ENCODE data around the gene ACOX3.

The ACOX3 gene

DNA sequence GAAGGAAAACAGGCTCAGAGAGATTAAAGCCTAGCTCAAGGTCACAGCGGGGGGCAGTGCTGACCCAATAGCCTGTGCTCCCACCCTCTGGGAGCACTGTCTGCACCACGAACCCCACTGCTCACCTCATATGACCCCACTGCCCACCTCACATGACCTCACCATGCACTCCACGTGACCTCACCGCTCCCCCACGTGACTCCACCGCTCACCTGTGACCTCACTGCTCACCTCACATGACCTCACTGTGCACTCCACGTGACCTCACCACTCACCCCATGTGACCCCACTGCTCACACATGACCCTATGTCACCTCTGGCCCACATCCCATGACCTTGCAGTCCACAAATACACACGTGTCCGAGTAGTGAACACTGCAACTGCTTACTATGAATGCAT, 55.4 kb downstream of the ACOX3 start:
- no peak for DNase-seq

DNA sequence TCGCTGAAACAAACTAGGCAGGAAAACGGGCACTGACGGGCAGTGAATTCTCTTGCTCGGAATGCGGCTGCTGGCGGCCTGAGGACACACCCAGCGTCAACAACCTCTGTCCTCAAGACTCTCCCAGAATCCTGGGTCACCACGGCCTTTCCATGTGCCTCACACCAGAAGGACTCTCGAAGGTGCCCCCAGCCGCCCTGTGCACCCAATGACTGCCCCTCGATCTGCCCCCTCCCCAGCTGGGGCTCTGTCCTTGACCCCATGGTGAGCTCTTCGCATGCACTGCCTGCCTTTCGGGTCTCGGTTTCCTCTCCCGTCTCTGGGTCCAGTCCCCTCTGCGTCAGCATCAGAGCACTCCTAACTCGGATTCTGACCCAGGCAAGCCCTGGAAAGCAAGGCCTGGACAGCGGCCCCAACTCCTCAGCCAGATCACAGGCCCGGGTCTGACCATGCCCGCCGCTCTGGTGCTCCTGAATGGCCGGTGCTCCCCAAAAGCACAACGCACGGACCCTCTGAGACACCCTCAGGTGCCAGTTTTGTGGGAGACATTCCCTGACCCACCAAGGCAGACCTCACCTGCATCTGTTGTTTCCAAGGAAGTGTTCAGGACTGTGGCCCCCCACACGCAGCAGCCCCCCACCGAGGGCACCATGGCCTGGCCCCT, 56.0 kb downstream of the ACOX3 start:
- DNase-seq, result no peak

DNA sequence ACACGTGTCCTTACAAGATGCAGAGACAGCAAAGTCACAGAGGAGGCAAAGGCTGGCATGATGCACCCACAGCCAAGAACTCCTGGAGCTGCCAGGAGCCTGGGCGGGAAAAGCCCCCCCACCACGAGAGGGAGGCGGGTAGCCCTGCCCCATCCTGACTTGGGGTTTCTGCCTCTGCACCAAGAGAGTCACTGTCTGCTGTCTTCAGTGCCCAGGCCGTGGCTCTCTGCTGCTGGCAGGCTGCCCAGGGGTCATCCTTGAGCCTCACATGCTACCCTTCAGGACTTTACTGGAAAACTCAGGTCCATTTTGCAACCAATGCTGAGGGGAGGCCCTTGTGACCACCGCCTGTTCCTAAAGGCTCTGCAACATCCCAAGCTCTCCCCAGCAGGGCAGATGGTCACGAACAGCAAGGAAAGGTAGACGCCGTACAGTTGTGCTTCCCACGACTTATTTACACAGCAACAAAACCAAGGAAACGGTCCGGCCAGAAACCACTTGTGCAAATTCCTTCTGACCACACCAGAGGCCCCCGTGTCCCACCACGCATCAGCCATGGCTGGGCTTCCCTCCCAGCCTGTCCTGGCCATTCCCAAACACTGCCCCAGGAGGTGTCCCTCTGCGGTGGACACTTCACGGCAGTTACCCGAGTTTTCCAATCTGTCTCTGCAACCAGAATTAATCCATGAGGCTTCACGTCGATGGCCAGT, 56.9 kb downstream of the ACOX3 start:
- DNase-seq, result no peak

DNA sequence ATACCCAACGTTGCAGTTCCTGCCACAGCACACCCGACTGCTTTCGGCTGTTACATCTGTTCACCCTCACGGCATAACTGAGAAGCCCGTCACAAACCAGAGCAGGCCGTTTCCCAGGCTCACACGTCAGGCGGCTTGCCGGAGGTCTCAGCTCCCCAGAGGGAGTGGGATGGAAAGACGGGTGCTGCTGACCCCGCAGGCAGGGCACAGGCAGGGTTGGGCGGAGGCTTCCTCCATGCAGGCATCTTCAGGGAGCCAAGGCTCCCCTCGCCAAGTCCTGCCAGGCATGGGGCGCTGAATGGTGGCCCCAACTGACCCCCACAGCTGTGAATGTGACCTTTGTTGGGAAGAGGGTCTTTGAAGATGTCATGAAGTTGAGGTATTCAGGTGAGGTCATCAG, 57.5 kb downstream of the ACOX3 start:
- no peak for DNase-seq

DNA sequence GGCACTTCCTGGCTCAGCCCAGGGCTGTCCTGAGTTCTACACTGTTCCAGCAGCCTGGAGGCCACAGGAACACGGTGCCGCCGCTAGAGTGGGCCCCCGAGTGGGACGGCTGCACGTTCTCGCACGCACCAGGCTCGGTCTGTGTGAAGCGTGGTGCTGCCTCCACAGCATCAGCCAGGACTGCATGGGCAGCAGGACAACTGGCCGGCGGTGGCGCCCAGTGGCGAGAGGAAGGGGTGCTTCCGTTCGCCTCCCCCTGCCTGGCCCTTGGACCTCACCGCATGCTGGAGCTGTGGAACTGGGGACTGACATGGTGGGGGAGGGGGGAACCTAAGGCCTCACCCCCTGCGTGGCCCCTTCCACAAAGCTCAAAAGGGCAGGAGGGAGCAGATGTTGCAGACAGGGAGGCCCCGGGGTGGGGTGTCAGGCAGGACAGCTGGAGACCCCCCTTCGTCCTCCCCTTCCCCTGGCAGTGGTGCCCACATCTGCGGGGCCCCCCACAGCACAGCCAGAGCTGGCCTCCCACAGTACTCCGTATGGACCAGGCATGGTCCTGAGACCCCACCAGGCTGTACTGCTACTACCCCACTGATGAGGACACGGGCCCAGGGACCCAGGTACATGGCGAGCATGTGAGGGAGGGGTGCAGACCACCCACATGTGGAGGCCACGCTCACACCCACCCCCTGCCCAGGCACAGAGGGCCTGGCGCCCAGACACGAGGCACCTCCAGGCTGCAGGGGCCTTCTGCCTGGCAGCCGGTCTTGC, 58.5 kb downstream of the ACOX3 start:
- DNase-seq, result no peak

DNA sequence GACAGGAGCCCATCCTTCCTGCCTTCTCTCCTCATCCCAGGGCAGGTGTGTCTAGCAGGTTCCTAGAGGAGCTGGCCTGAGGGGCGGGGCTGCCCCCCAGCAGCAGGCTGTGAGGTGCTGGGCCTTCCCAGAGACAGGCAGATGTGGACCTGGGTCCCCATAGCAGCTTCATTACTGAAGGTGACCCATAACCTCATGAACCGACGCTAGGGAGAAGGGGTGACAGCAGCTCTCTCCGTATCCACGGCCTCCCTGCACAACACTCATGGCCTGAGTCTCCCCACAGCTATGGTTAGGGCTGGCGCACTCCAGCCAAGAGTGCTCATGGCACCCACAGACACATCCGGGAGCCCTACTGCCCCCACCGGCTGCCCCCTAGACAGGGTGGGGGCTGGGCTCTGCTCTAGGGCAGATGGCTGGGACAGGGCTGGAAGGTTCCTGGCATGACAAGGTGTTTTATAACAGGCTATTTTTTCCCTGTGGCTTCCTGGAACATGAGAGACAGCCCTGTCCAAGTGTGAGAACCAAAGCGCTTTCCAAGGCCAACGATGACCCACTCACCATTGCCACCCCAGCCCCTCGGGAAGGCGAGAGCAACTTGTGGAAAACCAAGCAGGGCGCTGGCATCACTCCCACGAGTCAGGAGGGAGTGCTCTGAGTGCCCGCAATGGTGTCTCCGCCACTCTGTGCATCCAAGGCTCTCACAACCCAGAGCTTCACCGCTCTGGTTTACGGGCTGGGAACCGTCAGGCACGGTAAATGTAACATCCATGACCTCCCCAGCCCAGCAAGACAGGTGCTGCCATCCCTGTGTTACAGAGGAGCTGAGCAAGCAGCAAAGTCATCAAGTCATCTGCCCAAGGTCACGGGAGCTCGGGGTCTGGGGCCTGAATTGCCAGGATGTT, 59.8 kb downstream of the ACOX3 start:
- no peak for DNase-seq

DNA sequence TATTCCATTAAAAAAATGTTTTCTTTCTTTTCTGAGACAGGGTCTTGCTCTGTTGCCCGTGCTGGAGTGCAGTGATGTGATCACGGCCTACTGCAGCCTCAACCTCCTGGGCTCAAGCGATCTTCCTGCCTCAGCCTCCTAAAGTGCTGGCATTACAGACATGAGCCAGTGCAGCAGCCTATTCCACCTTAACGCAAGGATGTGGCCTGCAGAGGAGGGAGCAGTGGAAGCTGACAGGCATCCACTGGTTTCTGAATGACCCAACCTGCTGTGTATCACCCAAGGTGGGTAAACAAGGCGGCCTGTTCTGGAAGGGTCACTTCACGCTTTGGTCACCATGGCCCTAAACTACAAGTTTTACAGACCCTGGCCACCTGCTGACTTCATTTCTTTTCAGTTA, 60.8 kb downstream of the ACOX3 start:
- DNase-seq, result no peak

DNA sequence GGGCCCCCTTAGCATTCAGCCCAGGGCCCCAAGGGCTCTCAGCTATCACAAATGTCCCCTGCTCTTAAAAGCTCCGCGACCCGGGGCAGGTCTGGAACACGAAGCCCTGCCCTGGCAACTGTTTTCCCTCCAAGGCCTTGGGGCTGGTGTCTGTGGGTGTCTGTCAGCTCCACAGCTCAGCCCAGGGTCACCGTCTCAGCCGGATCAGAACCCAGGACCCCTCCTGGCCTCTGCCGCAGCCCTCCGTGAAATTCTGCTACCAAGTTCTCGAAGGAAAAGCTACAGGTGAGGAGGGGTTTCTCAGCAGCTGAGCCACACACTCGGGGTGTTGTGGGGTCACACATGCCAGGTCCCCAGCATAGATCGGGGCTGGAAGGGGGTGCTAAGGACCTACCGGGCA, 61.2 kb downstream of the ACOX3 start:
- no peak for DNase-seq

DNA sequence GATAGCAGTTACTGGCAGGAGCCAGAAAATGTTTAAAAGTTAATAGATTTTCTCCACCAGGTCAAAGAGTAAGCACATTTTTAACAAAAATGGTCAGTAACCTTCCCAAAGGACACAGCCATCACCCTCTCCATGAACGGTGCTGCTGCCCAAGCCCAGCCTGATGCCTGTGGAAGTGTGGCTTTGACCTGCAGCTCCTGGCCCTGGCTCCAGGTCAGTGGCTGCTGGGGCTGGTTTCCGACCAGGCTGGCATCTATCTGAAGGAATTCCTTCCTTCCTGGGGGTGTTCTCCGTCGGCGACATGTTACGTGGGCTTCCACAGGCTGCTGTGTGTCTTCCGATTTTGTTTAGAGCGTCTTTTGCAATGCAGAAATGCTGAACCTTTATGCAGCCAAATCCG, 61.7 kb downstream of the ACOX3 start:
- DNase-seq, result no peak

DNA sequence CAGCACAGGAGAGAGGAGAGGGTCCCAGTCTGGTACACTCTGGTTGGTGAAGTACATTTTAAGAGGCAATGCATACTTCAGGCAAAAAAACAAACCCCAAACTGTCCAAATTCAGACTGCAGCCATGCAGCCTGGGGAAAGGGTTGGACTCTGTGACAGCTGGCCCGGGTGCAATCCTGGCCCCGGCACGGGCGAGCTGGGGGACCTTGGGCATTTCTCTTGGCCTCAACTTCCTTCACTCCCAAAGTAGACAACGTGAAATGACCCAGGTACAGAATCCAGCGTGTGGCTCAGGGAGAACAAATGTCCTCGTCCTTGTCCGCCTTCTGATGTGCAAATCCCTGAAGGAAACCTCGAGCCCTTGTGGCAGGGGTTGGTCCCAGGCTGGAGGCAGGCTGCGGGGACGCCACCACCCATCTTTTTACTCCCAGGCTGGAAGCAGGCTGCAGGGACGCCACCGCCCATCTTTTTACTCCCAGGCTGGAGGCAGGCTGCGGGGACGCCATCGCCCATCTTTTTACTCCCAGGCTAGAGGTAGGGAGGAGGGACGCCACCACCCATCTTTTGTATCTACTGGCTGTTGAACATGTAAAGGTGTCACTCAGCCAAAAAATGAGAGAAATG, 62.3 kb downstream of the ACOX3 start:
- no peak for DNase-seq

DNA sequence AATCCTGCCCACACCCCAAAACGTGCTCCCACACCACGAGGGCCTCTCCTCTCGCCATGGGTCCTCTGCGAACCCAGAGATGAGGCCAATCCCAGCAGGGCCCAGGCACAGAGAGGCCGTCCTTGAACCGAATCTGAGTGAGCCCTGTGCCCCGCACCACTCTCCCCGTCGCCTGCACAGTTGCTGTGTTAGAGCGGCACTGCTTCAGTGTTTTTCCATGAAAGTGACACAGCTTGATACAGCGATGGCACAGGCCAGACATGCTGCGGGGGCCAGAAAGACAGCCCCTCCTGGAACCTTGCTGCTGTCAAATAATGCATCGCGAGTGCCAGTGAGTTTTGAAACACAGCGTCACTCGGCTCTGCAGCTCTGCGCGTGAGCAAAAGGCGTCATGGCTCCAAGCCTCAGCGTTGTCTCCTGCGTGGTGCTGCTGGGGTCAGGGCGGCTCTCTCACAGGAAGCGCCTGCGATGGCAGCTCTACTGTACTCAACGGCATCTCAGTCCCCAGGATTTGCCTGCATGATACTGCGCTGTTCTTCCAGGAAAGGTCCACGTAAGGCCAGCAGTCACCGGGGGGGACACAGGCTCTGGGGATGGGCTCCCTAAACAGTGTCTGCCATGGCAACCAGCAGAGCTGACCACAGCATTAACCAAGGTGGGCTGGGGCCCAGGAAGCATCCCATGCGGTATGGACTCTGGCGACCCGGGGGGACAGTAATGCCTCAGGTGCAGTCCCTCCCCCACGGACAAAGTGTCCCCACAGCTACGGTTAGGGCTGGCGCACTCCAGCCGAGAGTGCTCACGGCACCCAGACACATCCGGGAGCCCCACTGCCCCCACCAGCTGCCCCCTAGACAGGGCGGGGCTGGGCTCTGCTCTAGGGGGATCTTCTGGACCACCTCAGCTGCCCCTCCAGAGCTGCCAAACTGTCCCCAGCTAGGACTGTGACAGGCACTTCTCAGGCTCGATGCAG, 63.1 kb downstream of the ACOX3 start:
- DNase-seq, result no peak

DNA sequence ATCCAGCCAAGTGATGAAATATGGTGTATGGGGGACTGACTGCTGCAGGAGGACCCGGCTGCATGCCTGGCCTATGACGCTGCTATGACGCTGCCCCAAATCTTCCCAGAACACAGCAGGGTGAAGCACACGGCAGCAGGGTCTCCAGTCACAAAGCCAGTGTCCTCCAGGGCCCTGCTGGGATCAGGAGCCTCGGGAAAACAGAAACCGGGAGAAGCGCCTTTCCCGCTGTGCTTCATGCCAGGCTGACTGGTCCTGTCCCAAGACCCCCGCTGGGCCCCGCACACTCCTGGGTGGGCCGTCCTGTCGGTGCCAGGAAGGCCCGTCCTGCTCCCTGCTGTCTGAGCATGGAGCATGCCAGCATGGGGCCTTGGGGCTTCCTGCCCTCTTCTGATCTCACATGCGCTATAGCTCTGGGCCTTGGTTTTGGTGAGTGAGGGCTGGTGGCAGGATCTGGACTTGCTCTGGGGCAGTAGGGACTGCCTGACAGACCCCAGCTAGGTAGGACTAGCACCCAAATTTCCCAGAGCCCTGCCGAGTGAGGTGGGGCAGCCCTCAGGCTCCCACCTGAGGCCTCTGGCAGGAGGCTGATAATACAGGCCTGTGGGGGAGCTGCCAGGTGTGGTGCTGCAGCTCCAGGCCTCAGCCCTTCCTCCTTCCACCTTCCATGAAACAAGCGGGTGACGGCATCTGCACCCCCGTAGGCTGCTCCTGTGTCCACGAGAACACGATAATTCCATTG, 64.0 kb downstream of the ACOX3 start:
- DNase-seq, result no peak

DNA sequence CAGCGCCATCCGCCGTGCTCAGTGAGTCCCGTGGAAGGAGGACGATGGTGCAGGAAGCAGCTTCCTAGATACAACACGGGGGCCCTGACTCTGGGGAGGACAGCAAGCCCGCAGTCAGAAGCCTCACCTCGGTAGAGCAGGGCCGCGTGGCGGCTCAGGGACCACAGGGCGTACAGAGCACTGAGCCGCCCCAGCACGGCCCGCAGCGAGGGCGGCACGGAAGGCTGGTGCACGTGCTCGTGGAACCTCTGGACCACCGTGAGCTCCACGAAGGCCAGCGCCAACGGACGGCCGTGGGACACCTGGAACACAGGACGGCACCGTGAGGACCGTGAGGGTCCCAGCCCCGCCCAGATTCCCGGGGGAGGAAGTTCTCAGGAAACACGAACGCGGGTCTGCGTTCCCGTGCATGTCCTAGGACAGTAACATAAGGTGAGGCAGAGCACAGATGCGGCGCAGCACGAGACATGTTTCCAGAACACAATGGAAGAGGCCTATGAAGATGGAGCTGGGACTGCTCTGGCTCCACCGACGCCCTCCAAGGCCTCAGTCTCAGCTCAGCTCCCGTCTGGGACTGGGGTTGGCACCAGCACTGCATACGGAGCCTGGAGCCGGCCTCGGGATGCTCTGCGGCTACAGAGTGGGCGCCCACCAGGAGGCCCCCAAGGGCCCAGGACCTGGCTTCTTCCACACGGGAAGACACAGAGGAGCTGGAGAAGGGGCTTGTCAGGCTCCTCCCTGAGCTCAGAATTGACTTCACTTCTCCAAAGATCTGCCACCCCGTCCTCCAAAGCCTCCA, 65.5 kb downstream of the ACOX3 start:
- no peak for DNase-seq

DNA sequence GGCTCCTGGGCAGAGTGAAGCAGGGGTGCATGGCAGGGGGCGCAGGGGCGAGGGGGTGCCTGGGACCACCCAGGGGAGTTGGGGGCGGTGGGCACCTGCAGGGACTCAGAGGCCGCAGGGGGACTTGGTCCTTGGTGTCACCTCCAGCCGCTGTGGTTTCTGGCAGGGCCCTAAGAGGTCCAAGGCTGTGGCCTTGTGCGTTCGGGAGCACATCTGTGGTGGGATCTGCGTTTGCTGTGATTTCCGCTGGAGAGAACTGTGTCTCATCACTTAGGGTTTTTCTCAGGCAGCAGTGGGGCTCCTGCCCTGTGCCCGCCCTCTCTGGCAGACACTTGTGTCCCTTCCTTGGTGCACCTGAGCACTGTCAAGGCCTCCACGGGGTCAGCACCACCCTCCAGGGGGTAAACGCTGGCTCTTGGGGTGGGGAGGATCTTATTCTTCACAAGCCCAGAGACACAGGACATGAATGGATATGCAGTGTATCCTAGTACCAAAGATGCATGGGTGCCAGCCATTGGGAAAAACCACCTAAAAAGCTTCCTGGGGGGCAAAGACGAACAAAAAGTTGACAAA, 66.5 kb downstream of the ACOX3 start:
- DNase-seq, result no peak

DNA sequence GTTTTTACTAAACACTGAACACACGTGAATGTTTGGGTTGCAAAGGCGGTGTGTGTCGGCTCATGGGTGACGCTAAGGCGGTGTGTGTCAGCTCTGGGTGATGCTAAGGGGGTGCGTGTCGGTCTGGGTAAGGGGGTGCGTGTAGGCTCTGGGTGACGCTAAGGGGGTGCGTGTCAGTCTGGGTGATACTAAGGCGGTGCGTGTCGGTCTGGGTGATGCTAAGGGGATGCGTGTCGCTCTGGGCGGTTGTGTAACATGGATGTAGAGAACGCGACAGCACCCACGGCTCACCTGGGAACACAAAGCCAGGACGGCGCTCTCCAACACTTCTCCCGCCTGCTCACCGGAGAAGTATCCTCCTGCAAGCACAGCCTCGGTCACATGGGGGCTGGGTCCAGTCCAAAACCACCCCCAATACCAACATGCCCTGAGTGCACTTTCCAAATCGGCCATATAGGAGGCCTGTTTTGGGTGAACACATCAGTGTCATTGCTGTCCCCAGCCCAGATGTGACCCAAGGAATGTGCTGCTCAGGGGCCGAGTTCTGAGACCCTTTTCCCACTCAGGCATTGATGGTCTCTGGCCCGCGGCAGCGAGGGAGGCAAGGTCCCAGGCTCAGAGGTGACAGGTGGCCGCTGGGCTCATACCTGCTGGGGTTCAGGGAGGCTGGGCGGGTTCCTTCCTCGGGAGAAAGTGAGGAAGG, 67.1 kb downstream of the ACOX3 start:
- DNase-seq, result no peak

DNA sequence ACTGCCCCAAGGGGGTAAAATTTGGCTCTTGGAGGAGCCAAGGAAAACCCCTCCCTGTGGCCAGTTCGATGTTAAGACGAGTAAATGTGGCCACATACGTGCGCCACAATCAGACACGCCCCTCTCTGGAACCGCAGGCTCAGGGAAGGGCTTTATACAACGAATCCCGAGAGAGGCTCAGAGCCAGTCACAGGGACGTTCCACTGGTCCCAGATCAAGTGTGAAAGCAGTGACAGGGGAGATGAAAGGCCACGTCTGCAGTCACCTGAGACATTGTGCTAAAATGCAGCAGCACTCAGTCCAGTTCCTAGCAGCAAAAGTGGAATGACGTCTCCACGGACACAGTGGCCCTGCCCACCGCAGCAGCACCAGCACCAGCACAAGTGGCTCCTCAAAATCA, 68.0 kb downstream of the ACOX3 start:
- no peak for DNase-seq

DNA sequence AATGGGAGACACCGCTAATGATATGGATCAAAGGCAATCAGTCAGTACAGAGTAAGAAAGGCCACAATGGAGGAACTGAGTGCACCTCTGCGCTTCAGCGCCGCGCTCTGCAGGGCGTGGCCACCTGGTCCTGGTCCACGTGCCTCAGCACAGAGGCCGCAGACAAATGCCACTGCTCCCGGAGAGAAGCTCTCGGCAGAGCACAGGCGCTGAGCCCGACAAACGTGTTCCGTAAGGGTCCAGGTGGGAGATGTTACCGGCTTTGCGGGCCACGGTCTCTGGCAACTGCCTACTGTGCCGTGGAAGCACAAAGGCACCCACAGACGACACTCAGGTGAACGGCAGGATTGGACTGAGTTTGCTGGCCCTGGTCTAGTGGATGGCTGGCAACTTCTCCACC, 68.9 kb downstream of the ACOX3 start:
- no peak for DNase-seq

DNA sequence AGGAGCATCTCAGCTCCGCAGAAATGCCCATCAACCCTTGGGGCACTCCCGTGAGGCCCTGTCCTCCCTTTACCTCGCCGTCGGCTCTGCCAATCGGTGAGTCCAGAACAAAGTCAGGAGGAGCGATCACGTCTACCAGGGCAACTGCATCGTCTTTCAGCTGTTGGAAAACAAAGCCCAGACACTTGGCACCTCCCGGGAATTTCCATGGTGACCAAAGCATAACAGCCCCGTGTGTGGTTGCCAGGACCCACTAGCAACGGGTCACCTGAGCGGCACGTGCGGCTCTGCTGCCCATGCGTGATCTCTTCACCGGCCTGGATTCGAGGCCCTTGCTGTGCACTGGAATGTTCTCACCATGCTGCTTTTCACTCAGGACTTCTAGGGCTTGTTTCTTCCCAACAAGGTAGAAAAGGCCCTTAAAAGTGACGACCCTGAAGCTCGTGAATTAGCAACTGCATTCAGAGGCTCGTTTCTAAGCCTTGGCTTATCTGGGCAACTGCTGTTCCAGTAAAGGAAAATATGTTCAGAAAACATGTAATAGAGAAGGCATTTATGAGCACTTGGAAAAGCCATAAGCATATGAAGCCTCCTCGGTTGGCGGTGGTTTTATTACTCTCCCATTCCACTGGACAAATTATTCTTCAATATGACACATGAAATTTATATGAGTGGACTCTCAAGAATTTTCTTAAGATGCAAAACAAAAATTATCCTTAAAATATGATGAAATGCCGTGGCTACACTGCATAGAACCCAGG, 69.5 kb downstream of the ACOX3 start:
- DNase-seq, result no peak

All from stimulated activated naive CD4-positive, alpha-beta T cell treated with Interleukin-2 at 50 U/mL for 16 hours (primary cell).